ENCODE data around the gene SOX10. TPM values are rescaled to one million over a fixed set of nuclear protein-coding genes. Genes with fewer than 3 reads are reported as not detected.
A peak's percentile ranks its signal among the peaks of the same experiment; 100 is the strongest.

Gene SOX10
- total RNA-seq, 1 donor from 2014 or later: 23.0 TPM

DNA sequence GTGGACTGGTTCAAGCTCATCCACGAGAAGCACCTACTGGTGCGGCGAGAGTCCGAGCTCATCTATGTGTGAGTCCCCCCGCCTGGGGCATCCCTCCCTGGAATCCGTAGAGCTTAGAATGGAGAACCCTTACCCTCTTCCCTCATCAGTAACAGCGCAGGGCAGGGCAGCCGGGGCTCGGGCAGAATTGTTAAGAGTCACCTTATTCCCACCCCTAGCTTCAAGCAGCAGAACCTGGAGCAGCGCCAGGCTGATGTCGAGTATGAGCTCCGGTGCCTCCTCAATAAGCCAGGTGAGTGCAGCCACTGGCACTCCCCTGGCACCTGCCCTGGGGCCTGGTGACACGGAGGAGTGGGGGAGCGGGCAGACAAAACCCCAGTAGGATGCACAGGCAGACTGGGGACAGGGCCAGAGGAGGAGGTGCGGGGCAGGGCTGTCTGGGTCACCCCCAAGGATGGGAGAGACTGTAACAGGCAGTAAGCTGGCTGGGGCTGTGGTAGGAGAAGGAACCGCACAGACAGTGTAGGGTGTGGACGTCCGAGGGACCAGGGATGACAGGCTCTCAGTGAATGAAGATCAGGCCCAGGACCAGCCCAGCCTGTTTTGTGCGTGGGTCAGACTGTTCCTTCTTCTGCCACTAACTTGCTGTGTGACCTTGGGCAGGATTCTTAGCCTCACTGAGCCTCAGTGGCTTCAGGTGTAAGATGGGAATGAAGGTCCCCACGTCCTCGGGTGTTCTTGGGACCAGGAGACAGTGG lies 51.4 kb downstream of the SOX10 start:
- Histone ChIP-seq H3K9me3 (no peaks in the 10 kb centered on the region), H3K27ac (peak overlapping the region; percentile 33 to 75), H3K4me1 (peaks cover 4 to 15% of the 10 kb centered on the region in 2 donors), H3K27me3 (no peaks in the 10 kb centered on the region), H3K4me3 (no peak overlapping the region), H3K36me3 (peaks cover 44 to 47% of the 10 kb centered on the region in 2 donors)
- TF ChIP-seq, protein P1, sequence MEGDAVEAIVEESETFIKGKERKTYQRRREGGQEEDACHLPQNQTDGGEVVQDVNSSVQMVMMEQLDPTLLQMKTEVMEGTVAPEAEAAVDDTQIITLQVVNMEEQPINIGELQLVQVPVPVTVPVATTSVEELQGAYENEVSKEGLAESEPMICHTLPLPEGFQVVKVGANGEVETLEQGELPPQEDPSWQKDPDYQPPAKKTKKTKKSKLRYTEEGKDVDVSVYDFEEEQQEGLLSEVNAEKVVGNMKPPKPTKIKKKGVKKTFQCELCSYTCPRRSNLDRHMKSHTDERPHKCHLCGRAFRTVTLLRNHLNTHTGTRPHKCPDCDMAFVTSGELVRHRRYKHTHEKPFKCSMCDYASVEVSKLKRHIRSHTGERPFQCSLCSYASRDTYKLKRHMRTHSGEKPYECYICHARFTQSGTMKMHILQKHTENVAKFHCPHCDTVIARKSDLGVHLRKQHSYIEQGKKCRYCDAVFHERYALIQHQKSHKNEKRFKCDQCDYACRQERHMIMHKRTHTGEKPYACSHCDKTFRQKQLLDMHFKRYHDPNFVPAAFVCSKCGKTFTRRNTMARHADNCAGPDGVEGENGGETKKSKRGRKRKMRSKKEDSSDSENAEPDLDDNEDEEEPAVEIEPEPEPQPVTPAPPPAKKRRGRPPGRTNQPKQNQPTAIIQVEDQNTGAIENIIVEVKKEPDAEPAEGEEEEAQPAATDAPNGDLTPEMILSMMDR (IDR thresholded peaks at IDR 0.05): no peak
- DNase-seq (ENCODE audit: low spot score in 2 of 2): no peak
- intact Hi-C loops (cut with DNase I): loop anchor here (1.0 to 5.0 kb wide), 2 partner anchors 27 to 41 kb away; partner anchors contain the start of gene MICALL1

DNA sequence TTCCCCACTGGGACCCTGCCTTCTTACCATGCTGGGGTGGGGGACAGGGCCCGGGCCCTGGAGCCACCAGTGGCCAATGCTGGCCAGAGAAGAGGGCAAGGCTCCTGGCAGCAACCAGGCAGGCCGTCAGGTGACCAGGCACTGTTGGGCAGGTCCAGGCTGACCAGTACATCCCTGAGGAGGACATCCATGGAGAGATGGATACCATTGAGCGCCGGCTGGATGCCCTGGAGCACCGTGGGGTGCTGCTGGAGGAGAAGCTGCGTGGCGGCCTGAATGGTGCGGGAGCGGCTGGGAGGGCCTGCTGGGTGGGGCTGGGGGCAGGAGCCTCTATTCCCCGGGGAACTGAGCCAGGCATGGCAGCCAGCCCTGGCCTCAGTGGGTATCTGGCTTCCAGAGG lies 52.0 kb downstream of the SOX10 start:
- no peaks in the 10 kb centered on the region for H3K27me3 ChIP-seq
- peaks cover 4 to 15% of the 10 kb centered on the region in 2 donors for H3K4me1 ChIP-seq
- DNase-seq (ENCODE audit: low spot score in 2 of 2): no peak
- no peaks in the 10 kb centered on the region for H3K9me3 ChIP-seq
- TF ChIP-seq, protein P1 (IDR thresholded peaks at IDR 0.05): no peak
- peak overlapping the region; percentile 33 to 75 for H3K27ac ChIP-seq
- H3K36me3 ChIP-seq: peaks cover 44 to 46% of the 10 kb centered on the region in 2 donors
- intact Hi-C loops (cut with DNase I): loop anchor here (5.0 kb wide), 1 partner anchor 40 kb away; no protein-coding TSS in a partner anchor
- H3K4me3 ChIP-seq: no peak overlapping the region

DNA sequence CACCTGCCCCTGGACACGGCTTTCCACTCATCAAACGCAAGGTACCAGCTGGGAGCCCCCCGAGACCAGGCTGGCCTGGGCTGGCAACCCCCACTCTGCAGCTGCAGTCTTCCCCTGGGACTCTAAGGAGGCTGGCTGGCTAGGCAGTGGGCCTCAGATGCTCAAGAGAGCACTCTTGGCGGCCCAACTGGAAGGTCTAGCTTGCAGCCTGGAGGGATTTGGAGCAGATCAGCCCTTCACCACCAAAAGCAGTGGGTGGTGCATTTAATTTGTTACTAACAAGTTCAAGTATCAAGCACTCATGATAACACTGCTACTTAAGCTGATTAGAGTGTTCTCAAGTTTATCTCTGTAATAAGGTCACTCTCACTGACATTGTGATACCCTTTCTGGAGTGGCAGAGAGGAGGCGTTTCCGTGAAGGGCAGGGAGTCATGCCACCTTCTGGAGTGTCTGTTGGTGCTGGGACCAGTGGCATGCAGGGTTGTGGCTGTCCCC lies 52.4 kb downstream of the SOX10 start:
- no peaks in the 10 kb centered on the region for H3K9me3 ChIP-seq
- H3K4me3 ChIP-seq: no peak overlapping the region
- H3K4me1 ChIP-seq: peaks cover 4 to 15% of the 10 kb centered on the region in 2 donors
- no peak overlapping the region for H3K27ac ChIP-seq
- H3K27me3 ChIP-seq: no peaks in the 10 kb centered on the region
- intact Hi-C loops (cut with DNase I): loop anchor here (5.0 kb wide), 1 partner anchor 40 kb away; no protein-coding TSS in a partner anchor
- TF ChIP-seq, protein P1 (IDR thresholded peaks at IDR 0.05): no peak
- DNase-seq (ENCODE audit: low spot score in 2 of 2): no peak
- H3K36me3 ChIP-seq: peaks cover 44 to 46% of the 10 kb centered on the region in 2 donors

DNA sequence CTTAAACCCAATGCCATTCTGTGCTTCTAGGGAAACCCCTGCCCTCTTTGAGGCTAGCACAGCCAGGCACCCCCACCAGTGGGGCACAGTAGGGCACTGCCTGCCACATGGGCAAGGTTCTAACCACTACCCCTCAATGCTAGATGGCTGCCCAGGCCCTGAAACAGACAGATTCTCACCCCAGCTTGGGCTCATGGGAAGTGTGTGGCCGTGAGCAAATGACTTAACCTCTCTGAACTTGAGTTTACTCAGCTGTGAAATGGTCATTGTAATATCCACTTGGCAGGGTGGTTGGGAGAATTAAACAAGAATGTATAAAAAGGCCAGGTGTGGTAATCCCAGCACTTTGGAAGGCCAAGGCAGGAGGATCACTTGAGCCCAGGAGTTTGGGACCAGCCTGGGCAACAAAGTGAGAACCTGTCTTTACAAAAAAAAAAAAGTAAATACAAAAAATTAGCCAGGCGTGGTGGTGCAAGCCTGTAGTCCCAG lies 53.4 kb downstream of the SOX10 start:
- Histone ChIP-seq H3K4me1 (peaks cover 4 to 15% of the 10 kb centered on the region in 2 donors), H3K27me3 (no peaks in the 10 kb centered on the region), H3K27ac (peak overlapping the region in 1 of 2 donors; percentile 14), H3K36me3 (peaks cover 46 to 49% of the 10 kb centered on the region in 2 donors), H3K4me3 (no peak overlapping the region), H3K9me3 (no peaks in the 10 kb centered on the region)
- intact Hi-C loops (cut with DNase I): loop anchor here (5.0 kb wide), 1 partner anchor 39 kb away; no protein-coding TSS in a partner anchor
- TF ChIP-seq, protein P1 (IDR thresholded peaks at IDR 0.05): no peak
- DNase-seq (ENCODE audit: low spot score in 2 of 2): no peak

DNA sequence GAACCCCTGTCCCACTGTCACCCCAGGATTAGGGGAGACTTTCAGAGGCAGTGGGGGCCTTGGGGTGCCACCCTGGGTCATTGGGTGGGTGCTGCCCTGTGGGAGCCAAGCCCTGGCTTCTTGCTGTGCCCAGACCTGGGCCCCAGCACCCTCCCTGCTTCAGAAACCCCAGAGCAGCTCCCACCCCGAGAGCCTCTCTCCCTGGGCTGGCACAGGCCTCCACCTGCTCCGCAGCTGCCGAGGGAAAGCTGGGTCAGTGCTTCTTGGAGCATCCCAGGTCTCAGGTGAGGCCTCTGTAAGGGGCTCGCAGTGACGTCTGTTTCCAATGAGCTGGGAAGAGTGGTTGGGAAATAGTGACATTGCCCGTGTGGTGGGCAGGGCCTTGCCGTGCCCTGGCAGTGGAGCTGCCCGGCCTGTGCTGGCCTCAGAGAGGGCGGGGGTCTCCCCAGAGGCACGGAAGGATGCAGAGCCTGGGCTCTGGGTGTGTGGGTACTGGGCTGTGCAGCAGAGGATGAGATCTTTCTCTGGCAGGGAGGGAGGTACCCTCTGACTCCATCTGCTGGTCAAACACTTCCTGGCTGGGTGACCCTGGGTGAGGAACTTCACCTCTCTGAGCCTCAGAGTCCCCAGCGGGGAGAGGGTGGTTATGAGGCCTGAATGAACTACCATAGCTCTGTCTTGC lies 53.9 kb downstream of the SOX10 start:
- TF ChIP-seq, protein P1 (IDR thresholded peaks at IDR 0.05): peak in 2 of 3 experiments; percentile 29 to 39
- H3K4me3 ChIP-seq: no peak overlapping the region
- H3K36me3 ChIP-seq: peaks cover 52 to 55% of the 10 kb centered on the region in 2 donors
- H3K4me1 ChIP-seq: peaks cover 4 to 15% of the 10 kb centered on the region in 2 donors
- no peak for DNase-seq (ENCODE audit: low spot score in 2 of 2)
- H3K9me3 ChIP-seq: no peaks in the 10 kb centered on the region
- intact Hi-C loops (cut with DNase I): loop anchor here (5.0 kb wide), 1 partner anchor 38 kb away; no protein-coding TSS in a partner anchor
- peak overlapping the region; percentile 14 to 34 for H3K27ac ChIP-seq
- no peaks in the 10 kb centered on the region for H3K27me3 ChIP-seq
